ENCODE results near the gene KDM2B.
"Not testable (repeated sequence)": the region's sequence is repeated elsewhere in the genome, so short reads cannot be mapped to it uniquely, and the experiment has no call there.

KDM2B gene

GRCh38 chr12:121423682-121424623, 156.9 kb downstream of the KDM2B start:
- DNase-seq, result no peak

- DNase-seq, result no peak
Observed at GRCh38 chr12:121423253-121423652, 157.6 kb downstream of the KDM2B start.

- no peak for DNase-seq
Observed at GRCh38 chr12:121420109-121420508, 160.7 kb downstream of the KDM2B start.

GRCh38 chr12:121417847-121418246, 163.0 kb downstream of the KDM2B start:
- no peak for DNase-seq

- no peak for DNase-seq
Observed at GRCh38 chr12:121413917-121414316, 166.9 kb downstream of the KDM2B start.

- DNase-seq, result no peak
Observed at GRCh38 chr12:121405211-121405610, 175.6 kb downstream of the KDM2B start.

- no peak for DNase-seq
Observed at GRCh38 chr12:121404734-121405133, 176.1 kb downstream of the KDM2B start.

GRCh38 chr12:121403721-121404120, 177.1 kb downstream of the KDM2B start:
- DNase-seq, result no peak

- DNase-seq, result peak; percentile 74
Observed at GRCh38 chr12:121400332-121401139, 180.3 kb downstream of the KDM2B start.

GRCh38 chr12:121399391-121400331, 181.2 kb downstream of the KDM2B start, which contains the start of gene RNF34:
RNF34 (plus strand) TSS chr12:121400118; CDS start chr12:121400213, 95 bp downstream.
- DNase-seq, result peak; percentile 96

GRCh38 chr12:121398355-121398754, 182.5 kb downstream of the KDM2B start:
- no peak for DNase-seq

- DNase-seq, result no peak
Observed at GRCh38 chr12:121397521-121397920, 183.3 kb downstream of the KDM2B start.

GRCh38 chr12:121392325-121392716, 188.5 kb downstream of the KDM2B start:
- no peak for DNase-seq

- no peak for DNase-seq
Observed at GRCh38 chr12:121391619-121392324, 189.1 kb downstream of the KDM2B start.

- DNase-seq, result no peak
Observed at GRCh38 chr12:121390856-121391255, 190.0 kb downstream of the KDM2B start.

GRCh38 chr12:121388421-121388981, 192.3 kb downstream of the KDM2B start:
- DNase-seq, result no peak

GRCh38 chr12:121384891-121385290, 195.9 kb downstream of the KDM2B start:
- DNase-seq, result not testable (repeated sequence)

- DNase-seq, result no peak
Observed at GRCh38 chr12:121383601-121384021, 197.2 kb downstream of the KDM2B start.

GRCh38 chr12:121379945-121380344, 200.9 kb downstream of the KDM2B start:
- DNase-seq, result no peak

Measured in activated T-cell treated with anti-CD3 and anti-CD28 coated beads, Interleukin-2, amount 50 U/mL, for 1 hour (primary cell).